GM19035 (cell line): ENCODE results near the gene NECAP2.
A peak's percentile ranks its signal among the peaks of the same experiment; 100 is the strongest.
"Not testable (repeated sequence)": the region's sequence is repeated elsewhere in the genome, so short reads cannot be mapped to it uniquely, and the experiment has no call there.

ENCODE experiments used
- ATAC-seq: cut with Tn5 transposase; IDR thresholded peaks from one replicate; pipeline ENCODE4 v1.9.1; 2021; ENCODE audit not compliant: unreplicated experiment

NECAP2 gene

GRCh38 chr1:16425125-16426025, 15.1 kb upstream of the NECAP2 start:
- ATAC-seq, result no peak

DNA sequence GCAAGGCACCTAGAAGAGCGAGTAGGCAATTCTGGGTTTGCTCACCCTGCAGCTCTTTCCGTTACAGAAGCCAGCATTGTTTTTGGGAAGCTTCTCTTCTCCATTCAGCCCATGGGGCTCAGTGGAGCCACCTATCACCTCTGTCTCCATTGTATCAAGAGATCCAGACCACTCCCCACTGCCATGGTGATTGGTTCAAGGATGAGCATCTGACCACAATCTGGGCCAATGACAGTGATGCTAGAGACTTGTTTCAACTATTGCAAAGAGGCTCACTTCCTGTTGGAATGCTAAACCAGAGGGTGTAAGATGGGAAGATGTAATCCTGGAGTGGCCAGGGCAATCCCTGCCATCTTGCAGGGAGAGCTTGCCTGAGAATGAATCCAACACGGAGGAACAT, 9.9 kb upstream of the NECAP2 start:
- ATAC-seq, result no peak

- ATAC-seq, result no peak
These were observed 7.5 kb upstream of the NECAP2 start for GRCh38 chr1:16433030-16433429.

DNA sequence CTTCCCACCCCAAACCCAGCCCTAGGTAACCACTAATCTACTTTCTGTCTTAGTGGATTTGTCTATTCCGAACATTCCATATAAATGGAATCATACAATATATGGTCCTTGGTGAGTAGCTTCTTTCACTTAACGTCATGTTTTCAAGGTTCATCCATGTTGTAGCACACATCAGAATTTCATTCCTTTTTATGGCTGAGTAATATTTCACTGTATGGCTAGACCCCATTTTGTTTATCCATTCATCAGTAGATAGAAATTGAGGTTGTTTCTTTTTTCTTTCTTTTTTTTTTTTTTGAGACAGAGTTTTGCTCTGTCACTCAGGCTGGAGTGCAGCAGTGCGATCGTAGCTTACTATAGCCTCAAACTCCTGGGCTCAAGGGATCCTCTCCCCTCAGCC, 6.5 kb upstream of the NECAP2 start:
- ATAC-seq, result no peak

- ATAC-seq, result no peak
These were observed 6.0 kb upstream of the NECAP2 start for GRCh38 chr1:16434501-16434900.

DNA sequence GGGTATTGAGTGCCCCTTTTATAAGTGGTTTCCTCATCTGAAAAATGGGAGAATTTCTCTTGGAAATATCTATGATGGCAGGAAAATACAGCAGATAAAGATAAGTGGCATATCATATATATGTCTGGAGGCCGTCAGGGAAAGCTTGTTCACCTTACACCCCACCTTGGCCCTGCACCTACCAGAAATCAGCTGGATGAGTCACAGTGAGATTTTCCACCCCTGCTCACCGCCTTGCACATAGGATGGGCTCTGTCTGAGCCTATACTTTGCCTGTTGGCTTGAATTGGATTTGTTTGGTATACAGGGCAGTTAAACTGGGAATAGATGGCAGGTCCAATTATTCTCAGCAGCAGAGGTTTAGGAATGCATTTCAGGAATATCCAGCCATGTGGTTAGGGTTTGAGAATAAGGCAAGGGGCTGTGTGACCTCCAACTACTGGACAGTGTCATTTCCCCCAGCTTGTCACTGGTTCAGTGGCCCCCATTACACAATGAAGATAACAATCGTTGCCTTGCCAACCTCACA, 3.5 kb upstream of the NECAP2 start, which contains the start of gene SPATA21:
Gene SPATA21, minus strand, starts transcription at position 479 of the 529 bp plus-strand sequence. CDS start 6,053 bp downstream, outside the sequence.
- no peak for ATAC-seq

DNA sequence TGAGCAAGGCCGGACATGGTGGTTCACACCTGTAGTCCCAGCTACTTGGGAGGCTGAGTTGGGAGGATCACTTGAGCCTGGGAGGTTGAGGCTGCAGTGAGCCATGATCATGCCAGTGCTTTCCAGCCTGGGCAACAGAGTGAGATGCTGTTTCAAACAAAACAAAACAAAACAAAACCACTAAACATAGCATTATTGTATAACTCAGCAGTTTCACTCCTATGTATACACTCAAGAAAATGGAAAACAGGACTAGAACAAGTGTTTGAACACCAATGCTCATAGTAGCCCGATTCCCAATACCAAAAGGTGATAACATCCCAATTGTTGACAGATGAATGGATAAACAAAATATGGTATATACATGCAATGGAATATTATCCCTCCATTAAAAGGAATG, 2.0 kb upstream of the NECAP2 start:
- no peak for ATAC-seq

GRCh38 chr1:16438924-16439323, 1.6 kb upstream of the NECAP2 start:
- no peak for ATAC-seq

- ATAC-seq, result peak; percentile 24
These were observed 424 bp upstream of the NECAP2 start for GRCh38 chr1:16440131-16440469.

GRCh38 chr1:16441282-16441665, 750 bp downstream of the NECAP2 start:
- ATAC-seq, result no peak

GRCh38 chr1:16442265-16442664, 1.7 kb downstream of the NECAP2 start:
- no peak for ATAC-seq

GRCh38 chr1:16442941-16443340, 2.4 kb downstream of the NECAP2 start:
- ATAC-seq, result no peak

DNA sequence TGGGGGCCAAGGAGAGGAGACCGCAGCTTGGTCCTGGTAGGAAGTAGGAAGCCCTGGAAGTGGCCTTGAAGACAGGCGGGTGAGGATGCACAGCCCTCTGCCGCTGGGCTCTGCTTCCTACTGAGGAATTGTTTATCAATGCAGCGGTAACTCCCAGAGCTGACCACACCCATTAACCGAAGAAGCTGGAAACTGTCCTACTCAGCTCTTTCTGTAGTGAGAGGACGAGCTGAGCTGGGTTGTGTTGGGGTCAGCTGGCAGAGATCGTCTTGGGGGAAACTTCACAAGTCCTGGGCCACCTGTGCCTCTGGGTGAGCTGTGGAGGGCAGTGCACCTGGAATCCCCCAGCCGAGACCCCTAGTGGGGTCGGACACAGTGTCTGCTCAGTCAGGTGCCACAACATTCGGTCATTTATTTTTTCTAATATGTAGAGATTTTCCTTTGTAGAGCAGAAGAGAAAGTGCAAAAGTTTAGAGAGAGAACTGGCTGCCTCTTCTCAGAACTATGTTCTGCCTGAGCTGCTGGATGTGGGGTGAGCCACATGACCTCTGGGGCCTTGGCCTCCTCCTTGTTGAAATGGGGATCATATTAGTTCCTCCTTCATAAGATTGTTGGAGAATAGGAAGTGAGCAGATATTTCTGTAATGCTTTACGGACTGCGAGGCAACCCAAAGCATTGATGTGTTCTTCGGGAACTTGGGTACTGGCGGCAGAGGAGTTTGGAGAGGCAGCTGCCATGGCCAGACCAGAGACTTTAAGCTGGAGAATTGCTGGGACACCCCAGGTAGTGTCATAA, 3.6 kb downstream of the NECAP2 start:
- no peak for ATAC-seq

- ATAC-seq, result no peak
These were observed 4.5 kb downstream of the NECAP2 start for GRCh38 chr1:16445052-16445451.

- ATAC-seq, result no peak
These were observed 5.6 kb downstream of the NECAP2 start for GRCh38 chr1:16446116-16446515.

- ATAC-seq, result no peak
These were observed 7.1 kb downstream of the NECAP2 start for GRCh38 chr1:16447641-16448040.

GRCh38 chr1:16449065-16449464, 8.5 kb downstream of the NECAP2 start:
- no peak for ATAC-seq

DNA sequence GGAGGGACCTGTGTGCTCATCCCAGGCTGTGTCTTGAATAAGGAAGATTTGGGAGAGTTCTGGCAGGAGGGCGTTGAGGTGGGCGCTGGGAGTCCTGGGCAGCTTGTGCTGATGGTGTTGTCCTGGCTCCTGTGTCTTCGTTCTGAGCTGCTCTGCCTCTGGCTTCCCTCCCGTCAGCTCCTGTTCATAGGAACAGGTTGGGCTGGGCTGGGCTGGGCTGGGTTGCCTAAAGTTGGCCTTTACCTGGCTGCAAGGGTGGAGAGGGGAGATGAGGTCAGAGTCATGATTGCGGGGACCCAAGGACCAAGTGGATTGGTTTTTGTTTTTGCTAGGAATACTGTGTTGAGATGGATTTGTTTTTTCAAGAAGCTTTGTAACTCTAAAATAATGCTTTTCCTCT, 9.1 kb downstream of the NECAP2 start:
- ATAC-seq, result no peak

DNA sequence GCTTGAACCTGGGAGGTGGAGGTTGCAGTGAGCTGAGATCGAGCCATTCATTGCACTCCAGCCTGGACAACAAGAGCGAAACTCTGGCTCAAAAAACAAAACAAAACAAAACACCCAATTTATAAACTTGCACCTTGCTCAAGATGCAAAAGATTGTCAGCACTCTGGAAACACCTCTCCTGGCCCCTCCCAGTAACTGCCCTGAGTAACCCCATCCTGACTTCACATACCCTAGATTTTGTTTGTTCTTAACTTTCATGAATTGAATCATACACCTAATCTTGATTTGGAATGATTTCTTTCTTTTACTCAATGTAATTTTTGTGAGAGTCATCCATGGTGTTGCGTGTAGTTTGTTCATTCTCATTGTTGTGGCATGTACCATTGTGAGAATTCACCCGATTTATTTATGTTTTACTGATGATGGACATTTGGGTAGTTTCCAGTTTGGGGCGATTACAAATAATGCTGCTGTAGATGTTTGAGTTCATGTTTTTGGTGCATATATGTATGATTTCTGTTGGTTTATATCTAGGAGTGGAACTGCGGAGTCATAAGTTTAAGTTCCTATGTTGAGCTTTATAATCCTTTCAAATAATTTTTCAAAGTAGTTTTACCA, 10.4 kb downstream of the NECAP2 start:
- no peak for ATAC-seq

GRCh38 chr1:16451841-16452528, 11.5 kb downstream of the NECAP2 start:
- ATAC-seq, result no peak

DNA sequence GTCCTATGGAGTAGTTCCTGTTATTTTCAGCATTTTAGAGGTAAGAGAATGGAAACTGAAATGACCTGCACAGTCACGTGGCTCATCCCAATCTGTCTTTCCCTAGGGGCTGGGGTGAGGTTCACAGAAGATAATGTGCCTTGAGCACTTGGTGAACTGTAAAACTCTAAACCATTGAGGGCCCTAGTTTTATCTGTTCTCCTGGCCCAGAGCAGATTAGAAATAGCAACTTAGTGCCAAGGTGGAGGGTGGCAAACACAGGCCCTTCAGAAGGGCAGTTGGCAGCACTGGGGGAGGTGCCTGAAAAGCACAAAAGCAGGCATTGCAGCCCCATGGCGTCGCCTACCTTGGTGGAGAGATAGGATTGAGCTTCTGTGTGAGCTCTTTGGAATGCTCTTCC, 14.4 kb downstream of the NECAP2 start:
- not testable (repeated sequence) for ATAC-seq
